ENCODE results near the gene C19orf25. TPM values are rescaled to one million over a fixed set of nuclear protein-coding genes. Genes with fewer than 3 reads are reported as not detected.

C19orf25 gene
- total and polyA plus RNA-seq, 2 donors (not counting 1 experiment from before 2014, with no cell fraction given): 34.2 to 68.3 TPM

DNA sequence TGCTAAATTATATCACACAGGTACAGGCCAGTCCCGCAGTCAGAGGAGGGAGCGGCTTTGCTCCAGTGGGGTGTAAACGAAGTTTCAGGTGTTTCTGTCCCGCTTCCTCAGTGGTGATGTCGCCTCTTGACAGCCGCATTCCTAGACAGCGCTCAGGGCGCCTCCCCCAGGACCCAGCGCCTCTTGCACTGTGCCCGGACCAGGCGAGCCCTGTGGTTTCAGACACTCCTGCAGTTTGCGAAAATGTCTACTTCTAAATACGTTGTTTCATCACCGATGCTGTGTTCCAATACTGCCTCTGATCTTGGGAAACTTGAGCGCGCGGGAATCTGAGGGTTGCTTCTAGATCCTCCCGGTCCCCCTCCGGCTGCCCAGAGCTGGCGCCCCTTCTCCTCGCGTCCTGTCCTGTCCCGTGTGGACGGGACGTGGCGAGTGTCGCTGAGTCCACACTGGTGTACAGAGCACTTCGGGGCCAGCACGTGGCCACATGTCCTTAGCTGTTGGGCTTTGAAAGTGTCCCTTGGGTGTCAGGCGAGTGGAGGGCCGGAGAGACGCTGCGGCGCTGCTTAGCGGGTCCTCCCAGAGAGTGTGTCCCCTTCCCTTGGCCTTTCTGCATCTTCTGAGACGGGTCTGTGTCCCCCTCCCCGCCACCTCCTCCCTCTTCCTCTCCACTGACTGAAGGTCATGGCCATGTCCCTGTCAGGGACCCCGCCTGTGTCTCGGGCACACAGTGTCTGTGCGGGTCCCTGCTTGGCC lies 55.4 kb downstream of the C19orf25 start:
- Mint-ChIP-seq H3K9me3 (ENCODE audit: insufficient read depth) (no peaks in the 10 kb centered on the region), H3K4me1 (no peaks in the 10 kb centered on the region), H3K27me3 (no peaks in the 10 kb centered on the region), H3K4me3 (no peak overlapping the region), H3K27ac (no peak overlapping the region)
- TF ChIP-seq, protein P1, sequence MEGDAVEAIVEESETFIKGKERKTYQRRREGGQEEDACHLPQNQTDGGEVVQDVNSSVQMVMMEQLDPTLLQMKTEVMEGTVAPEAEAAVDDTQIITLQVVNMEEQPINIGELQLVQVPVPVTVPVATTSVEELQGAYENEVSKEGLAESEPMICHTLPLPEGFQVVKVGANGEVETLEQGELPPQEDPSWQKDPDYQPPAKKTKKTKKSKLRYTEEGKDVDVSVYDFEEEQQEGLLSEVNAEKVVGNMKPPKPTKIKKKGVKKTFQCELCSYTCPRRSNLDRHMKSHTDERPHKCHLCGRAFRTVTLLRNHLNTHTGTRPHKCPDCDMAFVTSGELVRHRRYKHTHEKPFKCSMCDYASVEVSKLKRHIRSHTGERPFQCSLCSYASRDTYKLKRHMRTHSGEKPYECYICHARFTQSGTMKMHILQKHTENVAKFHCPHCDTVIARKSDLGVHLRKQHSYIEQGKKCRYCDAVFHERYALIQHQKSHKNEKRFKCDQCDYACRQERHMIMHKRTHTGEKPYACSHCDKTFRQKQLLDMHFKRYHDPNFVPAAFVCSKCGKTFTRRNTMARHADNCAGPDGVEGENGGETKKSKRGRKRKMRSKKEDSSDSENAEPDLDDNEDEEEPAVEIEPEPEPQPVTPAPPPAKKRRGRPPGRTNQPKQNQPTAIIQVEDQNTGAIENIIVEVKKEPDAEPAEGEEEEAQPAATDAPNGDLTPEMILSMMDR (IDR thresholded peaks at IDR 0.05): no peak
- TF ChIP-seq EZH2 (IDR thresholded peaks at IDR 0.05; ENCODE audit: borderline replicate concordance, insufficient read depth, low read depth, low read length, poor library complexity, severe bottlenecking): no peak
- Histone ChIP-seq H3K36me3 (replicated peaks in 1 of 2; ENCODE audit: control extremely low read depth in 1 of 2, control insufficient read depth in 1 of 2, extremely low read depth in 1 of 2, insufficient read depth in 2 of 2, low read length in 1 of 2) (peaks cover 0 to 73% of the 10 kb centered on the region in 2 experiments), H3K4me1 (ENCODE audit: control insufficient read depth in 2 of 2, insufficient read depth in 2 of 2, low read length in 2 of 2) (no peaks in the 10 kb centered on the region), H3K9ac (ENCODE audit: low read length) (no peak overlapping the region), H3K27me3 (replicated peaks in 1 of 4; ENCODE audit: control extremely low read depth in 1 of 4, control insufficient read depth in 3 of 4, insufficient read depth in 4 of 4, low read length in 3 of 4) (no peaks in the 10 kb centered on the region), H2AFZ (ENCODE audit: insufficient read depth, low read depth, low read length, poor library complexity, severe bottlenecking) (no peak overlapping the region), H3K79me2 (ENCODE audit: control insufficient read depth, insufficient read depth, low read length) (peaks cover 59% of the 10 kb centered on the region), H3K4me3 (ENCODE audit: control extremely low read depth in 1 of 5, extremely low read depth in 1 of 5, insufficient read depth in 1 of 5, low read depth in 2 of 5, low read length in 4 of 5) (no peak overlapping the region), H3K9me3 (ENCODE audit: control extremely low read depth in 1 of 3, control insufficient read depth in 2 of 3, insufficient read depth in 1 of 3, low read length in 2 of 3) (no peaks in the 10 kb centered on the region), H4K20me1 (ENCODE audit: control insufficient read depth, insufficient read depth, low read length, poor library complexity, severe bottlenecking) (peaks cover 93% of the 10 kb centered on the region), H3K27ac (ENCODE audit: low read length in 2 of 2) (no peak overlapping the region), H3K4me2 (replicated peaks; ENCODE audit: low read depth, low read length, poor library complexity, severe bottlenecking) (no peak overlapping the region)
- 96% methylated on average over 39 of the region's 40 CpGs for WGBS (ENCODE audit: insufficient coverage)
- ATAC-seq (ENCODE audit: low read depth) (no peak), DNase-seq (no peak)
- intact Hi-C loops (cut with micrococcal nuclease): no loop called here
- POLR2A ChIA-PET: no interaction called here
- CTCF ChIA-PET: no interaction called here

Other genes starting within 250 kb of the C19orf25 start
- 0.12 TPM in 1 of 2 replicates, not detected in the other for gene CBARP, start 241.2 kb downstream of the C19orf25 start, total RNA-seq
- not detected in 2 replicates for gene CBARP, start 241.2 kb downstream of the C19orf25 start, polyA plus RNA-seq
- gene ATP5F1D, start 237.5 kb downstream of the C19orf25 start, total RNA-seq: 131 and 150 TPM in 2 replicates
- 145 and 166 TPM in 2 replicates for gene ATP5F1D, start 237.5 kb downstream of the C19orf25 start, polyA plus RNA-seq
- 97.8 and 98.5 TPM in 2 replicates for gene MIDN, start 230.6 kb downstream of the C19orf25 start, total RNA-seq
- gene MIDN, start 230.6 kb downstream of the C19orf25 start, polyA plus RNA-seq: 120 and 156 TPM in 2 replicates
- 643 and 648 TPM in 2 replicates for gene CIRBP, start 209.9 kb downstream of the C19orf25 start, total RNA-seq
- 1,164 and 1,418 TPM in 2 replicates for gene CIRBP, start 209.9 kb downstream of the C19orf25 start, polyA plus RNA-seq
- gene FAM174C, start 203.7 kb downstream of the C19orf25 start, total RNA-seq: 34.5 and 41.1 TPM in 2 replicates
- 45.1 and 70.6 TPM in 2 replicates for gene FAM174C, start 203.7 kb downstream of the C19orf25 start, polyA plus RNA-seq
- gene EFNA2, start 193.3 kb downstream of the C19orf25 start, total RNA-seq: not detected in 2 replicates
- gene EFNA2, start 193.3 kb downstream of the C19orf25 start, polyA plus RNA-seq: not detected in 2 replicates
- gene NDUFS7, start 95.3 kb downstream of the C19orf25 start, total RNA-seq: 58.8 and 59.0 TPM in 2 replicates
- 84.5 and 141 TPM in 2 replicates for gene NDUFS7, start 95.3 kb downstream of the C19orf25 start, polyA plus RNA-seq
- gene GAMT, start 77.7 kb downstream of the C19orf25 start, total RNA-seq: 8.8 and 9.0 TPM in 2 replicates
- gene GAMT, start 77.7 kb downstream of the C19orf25 start, polyA plus RNA-seq: 11.4 and 12.1 TPM in 2 replicates
- gene DAZAP1, start 71.6 kb downstream of the C19orf25 start, total RNA-seq: 119 and 125 TPM in 2 replicates
- 54.8 and 66.4 TPM in 2 replicates for gene DAZAP1, start 71.6 kb downstream of the C19orf25 start, polyA plus RNA-seq
- gene RPS15, start 40.8 kb downstream of the C19orf25 start, total RNA-seq: 1,488 and 1,520 TPM in 2 replicates
- gene RPS15, start 40.8 kb downstream of the C19orf25 start, polyA plus RNA-seq: 6,007 and 10,599 TPM in 2 replicates
- gene APC2, start 29.1 kb downstream of the C19orf25 start, total RNA-seq: 0.12 and 0.15 TPM in 2 replicates
- gene APC2, start 29.1 kb downstream of the C19orf25 start, polyA plus RNA-seq: 0.07 and 0.16 TPM in 2 replicates
- 1.3 and 1.7 TPM in 2 replicates for gene PCSK4, start 11.1 kb upstream of the C19orf25 start, total RNA-seq
- gene PCSK4, start 11.1 kb upstream of the C19orf25 start, polyA plus RNA-seq: 1.1 and 1.9 TPM in 2 replicates
- 0.66 and 1.1 TPM in 2 replicates for gene REEP6, start 12.0 kb upstream of the C19orf25 start, total RNA-seq
- 0.46 and 0.64 TPM in 2 replicates for gene REEP6, start 12.0 kb upstream of the C19orf25 start, polyA plus RNA-seq
- not detected in 2 replicates for gene ADAMTSL5, start 33.8 kb upstream of the C19orf25 start, total RNA-seq
- gene ADAMTSL5, start 33.8 kb upstream of the C19orf25 start, polyA plus RNA-seq: 0.09 and 0.56 TPM in 2 replicates
- gene PLK5, start 44.9 kb upstream of the C19orf25 start, total RNA-seq: not detected in 2 replicates
- gene PLK5, start 44.9 kb upstream of the C19orf25 start, polyA plus RNA-seq: not detected in 2 replicates
- 3.0 and 4.2 TPM in 2 replicates for gene MEX3D, start 89.1 kb upstream of the C19orf25 start, total RNA-seq
- gene MEX3D, start 89.1 kb upstream of the C19orf25 start, polyA plus RNA-seq: 0.69 and 0.73 TPM in 2 replicates
- gene MBD3, start 113.7 kb upstream of the C19orf25 start, total RNA-seq: 84.6 and 87.6 TPM in 2 replicates
- gene MBD3, start 113.7 kb upstream of the C19orf25 start, polyA plus RNA-seq: 48.1 and 60.7 TPM in 2 replicates
- 66.8 and 73.7 TPM in 2 replicates for gene UQCR11, start 126.2 kb upstream of the C19orf25 start, total RNA-seq
- 41.2 and 59.5 TPM in 2 replicates for gene UQCR11, start 126.2 kb upstream of the C19orf25 start, polyA plus RNA-seq
- gene TCF3, start 173.4 kb upstream of the C19orf25 start, total RNA-seq: 263 and 278 TPM in 2 replicates
- 574 and 588 TPM in 2 replicates for gene TCF3, start 173.4 kb upstream of the C19orf25 start, polyA plus RNA-seq

All from B cell (primary cell).